ENCODE data around the gene LRRC57. TPM values are rescaled to one million over a fixed set of nuclear protein-coding genes. Genes with fewer than 3 reads are reported as not detected.
A peak's percentile ranks its signal among the peaks of the same experiment; 100 is the strongest.

LRRC57 gene
- 10 to 100 TPM; 17.1 to 21.2 (median 18.6) TPM for total RNA-seq

DNA sequence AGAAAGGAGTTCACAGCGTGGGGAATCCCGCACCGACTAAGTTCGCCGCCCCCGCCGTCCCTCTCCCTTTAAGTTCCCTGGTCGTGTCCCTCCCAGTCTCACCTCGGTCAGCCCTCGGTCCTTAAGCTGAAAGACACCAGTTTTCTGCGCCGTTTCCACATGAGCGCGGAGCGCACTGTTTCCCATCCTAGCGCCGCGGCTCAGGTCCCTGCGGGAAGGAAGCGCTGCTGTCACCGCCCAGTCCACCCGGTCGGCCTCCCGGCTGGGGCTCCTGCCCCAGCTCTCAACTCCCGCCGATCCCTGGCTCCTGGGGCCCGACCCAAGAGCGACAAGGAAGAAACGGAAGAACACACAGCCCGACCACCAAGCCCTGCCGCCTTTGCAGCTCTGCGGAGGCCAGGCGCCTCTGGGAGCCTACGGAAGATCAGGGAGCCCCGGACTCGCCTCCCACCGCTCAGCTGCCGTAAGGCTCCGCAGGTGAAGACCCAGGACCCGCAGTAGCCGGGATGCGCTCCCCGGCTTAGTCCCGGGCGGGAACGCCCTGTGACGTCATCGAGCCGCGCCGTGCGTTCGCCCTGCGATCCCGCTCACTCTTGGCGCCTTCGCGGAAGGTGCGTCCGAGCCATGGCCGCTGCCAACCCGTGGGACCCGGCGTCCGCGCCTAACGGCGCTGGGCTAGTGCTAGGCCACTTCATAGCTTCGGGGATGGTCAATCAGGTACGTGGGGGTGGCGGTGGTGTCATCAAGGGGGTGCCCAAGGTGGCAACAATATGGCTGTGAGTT, at the start of gene LRRC57, which contains the start of gene HAUS2:
LRRC57 (minus strand) TSS at position 545 of the 783 bp plus-strand sequence; CDS start at position 186, 359 bp downstream.
HAUS2 (plus strand) TSS at position 590 of the 783 bp plus-strand sequence; CDS start at position 625, 35 bp downstream.
- WGBS, 2 donors: 0% methylated on average over 26 to 31 of the region's 71 CpGs
- peak; percentile 47 to 86 for TF ChIP-seq POLR2A (IDR thresholded peaks at IDR 0.05)
- TF ChIP-seq, protein P1, sequence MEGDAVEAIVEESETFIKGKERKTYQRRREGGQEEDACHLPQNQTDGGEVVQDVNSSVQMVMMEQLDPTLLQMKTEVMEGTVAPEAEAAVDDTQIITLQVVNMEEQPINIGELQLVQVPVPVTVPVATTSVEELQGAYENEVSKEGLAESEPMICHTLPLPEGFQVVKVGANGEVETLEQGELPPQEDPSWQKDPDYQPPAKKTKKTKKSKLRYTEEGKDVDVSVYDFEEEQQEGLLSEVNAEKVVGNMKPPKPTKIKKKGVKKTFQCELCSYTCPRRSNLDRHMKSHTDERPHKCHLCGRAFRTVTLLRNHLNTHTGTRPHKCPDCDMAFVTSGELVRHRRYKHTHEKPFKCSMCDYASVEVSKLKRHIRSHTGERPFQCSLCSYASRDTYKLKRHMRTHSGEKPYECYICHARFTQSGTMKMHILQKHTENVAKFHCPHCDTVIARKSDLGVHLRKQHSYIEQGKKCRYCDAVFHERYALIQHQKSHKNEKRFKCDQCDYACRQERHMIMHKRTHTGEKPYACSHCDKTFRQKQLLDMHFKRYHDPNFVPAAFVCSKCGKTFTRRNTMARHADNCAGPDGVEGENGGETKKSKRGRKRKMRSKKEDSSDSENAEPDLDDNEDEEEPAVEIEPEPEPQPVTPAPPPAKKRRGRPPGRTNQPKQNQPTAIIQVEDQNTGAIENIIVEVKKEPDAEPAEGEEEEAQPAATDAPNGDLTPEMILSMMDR (IDR thresholded peaks at IDR 0.05): no peak
- peak; percentile 83 to 84 for DNase-seq
- Histone ChIP-seq H3K4me1 (peaks cover 5 to 20% of the 10 kb centered on the region in 2 donors), H3K27ac (peak within 1 kb of the TSS; percentile 84 to 87 (median 87)), H3K4me3 (replicated peaks in 1 of 3) (peak within 1 kb of the TSS; percentile 89 to 93 (median 92)), H3K36me3 (peaks cover 7 to 8% of the 10 kb centered on the region in 2 donors), H3K27me3 (no peaks in the 10 kb centered on the region), H3K9me3 (no peaks in the 10 kb centered on the region)
- intact Hi-C loops (cut with DNase I): loop anchor here (5.0 kb wide), 1 partner anchor 56 kb away; the partner anchor contains the start of gene ZNF106

- Histone ChIP-seq H3K36me3 (no peaks in the 10 kb centered on the region), H3K27me3 (no peaks in the 10 kb centered on the region), H3K4me1 (peaks cover 0 to 6% of the 10 kb centered on the region in 2 donors), H3K4me3 (replicated peaks in 1 of 3) (no peak overlapping the region), H3K9me3 (no peaks in the 10 kb centered on the region), H3K27ac (no peak overlapping the region)
- DNase-seq: no peak
- TF ChIP-seq, protein P1 (IDR thresholded peaks at IDR 0.05): no peak
- no peak for TF ChIP-seq POLR2A (IDR thresholded peaks at IDR 0.05)
- 69 to 70% methylated on average over 4 of the region's 4 CpGs for WGBS, 2 donors
- intact Hi-C loops (cut with DNase I): no loop called here
These were observed 47.1 kb upstream of the LRRC57 start for GRCh38 chr15:42595626-42596240.

GRCh38 chr15:42594095-42594494, 45.5 kb upstream of the LRRC57 start:
- Histone ChIP-seq H3K9me3 (no peaks in the 10 kb centered on the region), H3K27me3 (no peaks in the 10 kb centered on the region), H3K4me1 (peaks cover 0 to 6% of the 10 kb centered on the region in 2 donors), H3K4me3 (replicated peaks in 1 of 3) (no peak overlapping the region), H3K27ac (no peak overlapping the region), H3K36me3 (no peaks in the 10 kb centered on the region)
- no peak for DNase-seq
- intact Hi-C loops (cut with DNase I): no loop called here
- 72 to 79% methylated on average over 5 of the region's 5 CpGs for WGBS, 2 donors
- TF ChIP-seq, protein P1 (IDR thresholded peaks at IDR 0.05): no peak
- no peak for TF ChIP-seq POLR2A (IDR thresholded peaks at IDR 0.05)

GRCh38 chr15:42593143-42593542, 44.5 kb upstream of the LRRC57 start:
- H3K36me3 ChIP-seq: no peaks in the 10 kb centered on the region
- H3K27me3 ChIP-seq: no peaks in the 10 kb centered on the region
- peaks cover 0 to 6% of the 10 kb centered on the region in 2 donors for H3K4me1 ChIP-seq
- H3K27ac ChIP-seq: peak overlapping the region; percentile 8 to 61 (median 13)
- no peak overlapping the region for H3K4me3 ChIP-seq (replicated peaks in 1 of 3)
- DNase-seq: no peak
- H3K9me3 ChIP-seq: no peaks in the 10 kb centered on the region
- intact Hi-C loops (cut with DNase I): no loop called here
- TF ChIP-seq, protein P1 (IDR thresholded peaks at IDR 0.05): no peak
- WGBS, 2 donors: 63 to 80% methylated on average over 4 of the region's 4 CpGs

GRCh38 chr15:42592716-42593115, 44.1 kb upstream of the LRRC57 start:
- intact Hi-C loops (cut with DNase I): no loop called here
- no peak for TF ChIP-seq POLR2A (IDR thresholded peaks at IDR 0.05)
- TF ChIP-seq, protein P1 (IDR thresholded peaks at IDR 0.05): no peak
- Histone ChIP-seq H3K36me3 (no peaks in the 10 kb centered on the region), H3K27me3 (no peaks in the 10 kb centered on the region), H3K27ac (peak overlapping the region; percentile 8 to 61 (median 13)), H3K9me3 (no peaks in the 10 kb centered on the region), H3K4me1 (peaks cover 0 to 6% of the 10 kb centered on the region in 2 donors), H3K4me3 (replicated peaks in 1 of 3) (no peak overlapping the region)
- no peak for DNase-seq
- 83 to 89% methylated on average over 3 of the region's 3 CpGs for WGBS, 2 donors
